T-helper 22 cell (primary cell): ENCODE results near the gene OSCP1.
"Not testable (repeated sequence)": the region's sequence is repeated elsewhere in the genome, so short reads cannot be mapped to it uniquely, and the experiment has no call there.

Experiments used
- DNase-seq: peaks from one replicate; pipeline ENCODE4 v3.0.0-alpha.2; 2020; ENCODE audit warnings: low read depth

OSCP1 gene

DNA sequence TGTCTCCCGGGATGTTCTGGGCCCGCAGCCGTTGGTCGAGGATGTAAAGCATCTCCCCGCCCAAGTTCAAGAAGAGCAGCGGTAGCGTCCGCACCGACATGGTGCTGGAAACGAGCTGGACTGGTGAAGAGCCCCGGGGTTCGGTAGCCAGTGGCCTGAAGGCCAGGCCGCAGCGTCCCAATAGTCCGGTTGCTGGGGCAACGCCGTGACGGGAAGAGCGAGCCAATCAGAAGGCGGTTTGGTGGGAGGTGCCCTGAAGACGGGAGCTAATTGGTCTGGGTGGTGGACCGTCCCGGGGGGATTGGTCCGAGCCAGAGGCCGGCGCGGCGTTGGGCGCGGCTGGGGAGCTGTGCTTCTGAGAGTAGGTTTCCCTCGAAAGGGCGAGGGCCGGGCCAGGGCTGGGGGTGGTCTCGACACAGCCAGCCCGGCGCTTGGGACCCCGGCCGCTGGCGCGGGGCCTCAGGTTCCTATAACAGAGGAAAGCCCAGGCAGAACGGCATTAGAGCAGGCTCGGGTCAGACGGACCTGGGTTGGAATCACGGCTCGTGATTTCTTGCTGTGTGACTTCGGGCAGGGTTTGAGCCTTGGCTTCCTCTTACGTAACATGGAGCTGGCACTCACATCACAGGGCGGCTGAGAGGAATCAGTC lies at the start of gene OSCP1:
Gene OSCP1 (minus strand): TSS at position 182 of the 649 bp plus-strand sequence. CDS start 82 bp downstream, at position 100.
- peak; percentile 78 for DNase-seq

DNA sequence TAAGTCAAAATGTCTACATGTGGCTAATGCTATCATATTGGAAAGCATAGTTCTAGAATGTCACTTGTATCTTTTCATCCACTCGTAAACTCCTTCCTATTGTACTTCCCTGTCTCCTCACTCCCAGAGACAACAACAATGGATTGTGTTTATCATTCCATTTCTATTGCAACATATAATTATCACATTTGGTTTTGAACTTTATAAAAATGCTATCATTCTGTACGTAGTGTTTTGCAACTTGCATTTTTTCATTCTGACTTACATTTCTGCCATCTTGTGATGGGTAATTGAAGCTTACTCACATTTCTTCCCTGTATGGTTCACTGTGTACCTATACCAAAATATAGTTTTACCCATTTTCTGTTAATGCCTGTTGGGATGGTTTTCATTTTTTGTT lies 47.0 kb upstream of the OSCP1 start:
- no peak for DNase-seq

DNA sequence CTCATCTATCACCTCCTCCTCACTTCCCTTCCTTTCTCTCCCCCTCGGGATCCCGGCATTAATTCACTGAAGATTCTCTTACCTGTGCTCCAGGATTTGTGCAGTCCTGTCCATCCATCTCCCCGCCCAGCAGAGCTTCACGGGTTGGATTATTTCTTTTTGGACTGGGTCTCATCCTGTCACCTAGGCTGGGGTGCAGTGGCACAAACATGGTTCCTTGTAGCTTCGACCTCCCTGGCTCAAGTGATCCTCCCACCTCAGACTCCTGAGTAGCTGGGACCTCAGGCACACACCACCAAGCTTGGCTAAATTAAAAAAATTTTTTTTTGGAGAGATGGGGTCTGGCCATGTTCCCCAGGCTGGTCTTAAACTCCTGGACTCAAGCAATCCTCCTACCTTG lies 44.7 kb upstream of the OSCP1 start:
- no peak for DNase-seq

DNA sequence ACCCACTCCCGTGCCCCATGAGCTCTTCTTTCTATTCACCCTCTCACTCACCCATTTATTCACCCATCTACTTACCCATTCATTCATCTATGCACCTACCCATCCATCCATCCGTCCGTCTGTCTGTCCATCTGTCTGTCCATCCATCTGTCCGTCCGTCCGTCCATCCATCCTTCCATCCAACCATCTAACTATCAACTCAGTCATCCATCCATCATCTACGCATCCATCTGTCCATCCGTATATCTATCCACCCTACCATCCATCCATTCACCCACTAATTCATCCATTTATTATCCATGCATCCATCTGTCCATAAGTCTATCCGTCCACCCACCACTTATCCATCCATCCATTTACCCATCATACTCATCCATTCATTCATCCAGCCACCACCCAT lies 43.3 kb upstream of the OSCP1 start:
- no peak for DNase-seq

- no peak for DNase-seq
Measured at GRCh38 chr1:36492491-36492890, 42.2 kb upstream of the OSCP1 start.

DNA sequence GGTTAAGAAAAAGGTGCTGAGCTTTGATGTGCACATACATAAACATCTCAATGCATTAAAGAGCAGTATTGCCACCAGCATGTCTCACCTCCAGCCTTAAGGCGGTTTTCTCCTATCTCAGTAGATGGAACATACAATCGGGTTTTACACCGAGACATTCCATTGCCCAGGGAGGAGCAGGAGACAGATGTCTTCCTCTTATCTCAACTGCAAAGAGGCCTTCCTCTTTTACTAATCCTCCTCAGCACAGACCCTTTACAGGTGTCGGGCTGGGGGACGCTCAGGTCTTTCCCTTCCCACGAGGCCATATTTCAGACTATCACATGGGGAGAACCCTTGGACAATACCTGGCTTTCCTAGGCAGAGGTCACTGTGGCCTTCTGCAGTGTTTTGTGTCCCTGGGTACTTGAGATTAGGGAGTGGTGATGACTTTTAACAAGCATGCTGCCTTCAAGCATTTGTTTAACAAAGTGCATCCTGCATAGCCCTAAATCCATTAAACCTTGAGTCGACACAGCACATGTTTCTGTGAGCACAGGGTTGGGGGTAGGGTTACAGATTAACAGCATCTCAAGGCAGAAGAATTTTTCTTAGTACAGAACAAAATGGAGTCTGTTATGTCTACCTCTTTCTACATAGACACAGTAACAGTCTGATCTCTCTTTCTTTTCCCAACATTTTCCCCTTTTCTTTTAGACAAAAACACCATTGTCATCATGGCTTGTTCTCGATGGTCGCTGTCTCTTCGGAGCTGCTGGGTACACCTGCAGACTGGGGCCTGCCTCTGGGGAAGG lies 39.2 kb upstream of the OSCP1 start:
- not testable (repeated sequence) for DNase-seq

GRCh38 chr1:36487906-36488305 lies 37.7 kb upstream of the OSCP1 start:
- no peak for DNase-seq

DNA sequence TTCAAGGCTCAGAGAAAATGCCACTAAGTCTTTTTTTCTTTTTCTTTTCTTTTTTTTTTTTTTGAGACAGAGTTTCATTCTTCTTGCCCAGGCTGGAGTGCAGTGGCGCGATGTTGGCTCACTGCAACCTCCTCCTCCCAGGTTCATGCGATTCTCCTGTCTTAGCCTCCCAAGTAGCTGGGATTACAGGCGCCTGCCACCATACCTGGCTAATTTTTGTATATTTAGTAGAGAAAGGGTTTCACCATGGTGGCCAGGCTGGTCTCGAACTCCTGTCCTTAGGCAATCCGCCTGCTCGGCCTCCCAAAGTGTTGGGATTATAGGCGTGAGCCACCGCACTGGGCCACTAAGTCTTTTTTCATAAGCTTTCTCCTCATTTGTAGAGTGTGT lies 37.1 kb upstream of the OSCP1 start:
- not testable (repeated sequence) for DNase-seq

DNA sequence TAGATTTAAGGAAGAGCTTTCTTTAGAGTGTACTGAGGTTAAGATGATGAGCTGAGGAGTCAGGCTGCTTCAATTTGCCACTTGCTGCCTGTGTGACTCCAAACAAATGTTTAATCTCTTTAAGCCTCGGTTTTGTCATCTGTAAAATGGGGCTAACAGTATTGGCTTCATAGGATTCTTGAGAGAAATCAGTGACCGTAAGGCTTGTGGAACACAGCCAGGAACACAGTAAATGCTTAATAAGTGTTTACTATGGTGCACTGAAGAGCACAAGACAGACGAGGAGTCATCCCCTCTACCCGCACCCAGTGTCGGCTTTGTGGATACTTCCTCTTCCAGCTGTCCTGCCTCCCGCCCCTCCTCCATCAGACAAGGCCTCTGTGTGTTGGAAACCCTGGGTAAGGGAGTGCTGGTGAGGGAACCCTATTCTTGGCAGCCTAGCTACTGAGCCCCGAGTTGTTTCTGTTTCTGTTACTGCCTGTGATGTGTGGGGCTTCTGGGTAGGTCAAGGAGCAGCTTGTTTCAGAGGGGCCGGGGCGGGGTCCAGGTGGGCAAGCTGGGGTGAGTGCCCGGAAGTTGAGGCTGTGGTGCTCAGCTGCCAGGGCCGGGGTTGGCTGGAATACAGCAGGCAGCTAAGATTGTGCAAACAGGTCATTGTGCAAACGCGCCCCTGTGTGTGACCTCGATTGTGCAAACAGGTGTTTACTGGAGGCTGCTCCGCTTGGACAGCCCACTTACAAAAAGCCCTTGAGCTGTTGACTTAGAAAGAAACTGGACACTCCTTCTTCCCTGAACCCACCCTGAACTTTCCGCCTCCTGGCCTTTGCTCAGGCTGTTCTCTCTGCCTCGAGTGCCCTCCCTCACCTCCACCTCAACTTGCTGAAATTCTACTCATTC lies 36.4 kb upstream of the OSCP1 start:
- DNase-seq = no peak

DNA sequence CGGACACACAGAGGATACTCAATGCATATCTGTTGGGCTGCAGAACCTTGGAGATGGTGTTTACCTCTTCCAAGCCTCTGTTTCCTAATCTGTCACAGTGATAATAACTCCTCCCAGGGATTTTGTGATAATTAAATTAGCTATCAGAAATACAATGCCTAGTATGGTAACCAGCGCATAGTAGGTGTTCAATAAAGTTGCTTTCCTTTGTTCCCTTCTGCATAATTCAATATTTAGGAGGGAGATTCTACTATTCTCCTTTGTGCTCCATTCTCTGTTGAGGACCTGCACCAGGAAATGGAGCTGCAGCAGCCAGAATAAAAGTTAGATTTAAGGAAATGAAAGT lies 35.8 kb upstream of the OSCP1 start:
- no peak for DNase-seq

GRCh38 chr1:36484099-36484498 lies 33.8 kb upstream of the OSCP1 start:
- DNase-seq = no peak

DNA sequence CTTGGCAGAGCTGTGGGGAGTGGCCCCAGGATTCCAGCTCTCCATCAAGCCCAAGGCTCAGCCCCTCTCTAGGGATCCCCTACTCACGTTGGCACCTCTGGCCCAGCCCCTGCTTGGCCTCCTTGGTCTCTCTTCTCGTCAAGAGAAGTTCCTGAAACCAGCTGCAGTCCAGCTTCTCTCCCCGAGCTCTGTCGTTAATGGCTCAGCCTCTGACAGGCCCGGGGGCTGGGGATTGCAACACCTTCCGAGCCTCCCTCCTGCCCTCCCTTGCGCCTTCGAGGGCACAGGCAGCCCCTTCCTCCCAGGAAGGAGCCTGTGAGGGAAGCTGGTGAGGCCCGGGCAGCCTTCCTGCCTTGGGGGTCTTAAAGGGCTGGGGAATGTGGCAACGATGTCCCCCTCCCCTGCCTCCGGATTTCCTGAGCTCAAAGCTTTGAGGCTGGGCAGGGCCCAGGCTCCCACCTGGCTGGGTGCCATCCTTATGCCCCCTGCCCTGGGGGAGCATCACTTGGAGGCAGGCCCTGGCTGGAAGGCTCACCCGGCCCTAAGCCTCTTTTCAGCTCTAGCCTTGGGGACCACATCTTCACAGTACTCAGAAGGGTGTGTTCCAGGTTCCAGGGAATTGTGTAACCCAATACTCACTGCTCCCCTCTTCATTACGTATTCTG lies 32.6 kb upstream of the OSCP1 start, which contains the start of gene CSF3R:
Gene CSF3R (minus strand): TSS at position 190 of the 665 bp plus-strand sequence. CDS start 3,417 bp downstream, outside the sequence.
- DNase-seq = no peak

DNA sequence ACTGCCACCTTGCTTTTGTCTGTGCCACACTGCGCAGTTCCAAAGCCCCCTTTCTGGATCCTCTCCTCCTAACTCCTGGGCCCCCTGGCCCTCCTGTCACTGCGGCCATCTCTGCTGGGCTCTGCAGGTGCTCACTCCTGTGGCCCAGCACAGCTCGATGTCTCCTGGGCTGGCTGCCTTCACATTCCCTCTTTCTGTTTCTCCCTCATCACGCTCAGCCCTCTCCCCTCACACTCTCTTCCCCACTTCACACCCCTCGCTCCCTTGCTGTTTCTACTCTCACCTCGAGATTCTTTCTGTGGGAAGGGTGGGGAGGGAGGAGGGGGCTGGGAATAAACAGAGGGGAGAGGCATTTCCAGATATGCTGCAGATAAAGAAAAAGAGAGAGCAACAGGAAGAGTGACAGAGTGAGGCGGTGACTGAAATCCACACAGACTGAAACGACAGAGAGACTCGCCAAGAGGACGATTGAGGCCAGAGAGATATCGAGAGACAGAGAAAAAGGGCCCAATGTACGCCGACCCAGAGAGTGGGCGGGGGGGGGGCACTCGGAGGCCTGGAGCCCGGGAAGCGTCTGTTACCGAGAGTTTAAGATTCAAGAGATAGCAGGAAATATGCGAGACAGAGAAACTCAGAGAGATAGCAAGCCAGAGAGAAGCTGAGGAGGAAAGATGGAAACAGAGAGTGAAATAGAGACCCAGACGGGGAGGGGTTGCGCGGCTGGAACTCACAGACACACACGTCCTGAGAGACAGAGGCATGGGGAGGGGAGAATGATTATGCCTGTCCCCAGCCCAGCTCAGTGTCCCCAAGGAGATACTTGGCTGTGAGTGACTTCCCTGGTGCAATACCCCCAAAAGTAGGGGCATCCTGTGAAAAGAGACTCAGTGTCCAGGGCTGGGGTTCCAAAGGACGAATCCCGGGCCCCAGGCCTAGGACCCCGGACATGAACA lies 31.8 kb upstream of the OSCP1 start:
- DNase-seq = no peak

- no peak for DNase-seq
Measured at GRCh38 chr1:36481091-36481490, 30.8 kb upstream of the OSCP1 start.

GRCh38 chr1:36480161-36480560 lies 29.9 kb upstream of the OSCP1 start:
- no peak for DNase-seq

DNA sequence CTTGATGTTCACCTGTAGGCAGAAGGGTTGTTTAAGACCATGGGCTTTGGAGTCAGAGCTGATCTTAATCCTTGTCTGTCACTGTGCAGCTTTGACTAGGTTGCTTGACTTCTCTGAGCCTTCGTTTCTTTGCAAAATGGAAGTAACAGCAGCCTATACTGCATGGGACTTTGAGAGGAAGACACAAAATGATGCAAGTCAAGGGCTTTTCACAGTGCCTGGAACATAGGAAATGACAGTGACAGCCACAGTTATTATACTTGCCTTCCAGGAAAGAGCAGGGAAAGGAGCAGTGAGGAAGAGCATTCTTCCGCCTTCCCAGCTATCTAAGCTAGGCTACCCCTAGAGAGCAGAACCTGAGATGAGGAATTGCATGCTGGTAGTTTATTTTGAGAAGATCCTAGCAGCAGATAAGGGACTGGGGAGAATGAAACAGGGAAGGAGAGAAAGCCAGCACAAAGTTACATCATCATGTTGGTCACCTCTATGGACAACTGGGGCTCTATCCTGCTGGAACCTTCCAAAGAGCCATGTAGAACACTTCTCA lies 29.3 kb upstream of the OSCP1 start:
- no peak for DNase-seq

DNA sequence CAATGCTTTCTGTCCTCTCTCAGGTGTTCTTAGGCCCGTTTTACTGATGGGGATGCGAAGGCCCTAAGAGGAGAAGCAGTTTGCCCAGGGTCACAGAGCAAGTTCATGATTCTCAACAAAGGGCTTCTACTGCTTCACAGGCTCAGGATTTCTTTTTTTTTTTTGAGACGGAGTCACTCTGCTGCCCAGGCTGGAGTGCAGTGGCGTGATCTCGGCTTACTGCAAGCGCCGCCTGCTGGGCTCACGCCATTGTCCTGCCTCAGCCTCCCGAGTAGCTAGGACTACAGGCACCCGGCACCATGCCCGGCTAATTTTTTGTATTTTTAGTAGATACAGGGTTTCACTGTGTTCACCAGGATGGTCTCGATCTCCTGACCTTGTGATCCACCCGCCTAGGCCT lies 27.4 kb upstream of the OSCP1 start:
- DNase-seq = not testable (repeated sequence)

DNA sequence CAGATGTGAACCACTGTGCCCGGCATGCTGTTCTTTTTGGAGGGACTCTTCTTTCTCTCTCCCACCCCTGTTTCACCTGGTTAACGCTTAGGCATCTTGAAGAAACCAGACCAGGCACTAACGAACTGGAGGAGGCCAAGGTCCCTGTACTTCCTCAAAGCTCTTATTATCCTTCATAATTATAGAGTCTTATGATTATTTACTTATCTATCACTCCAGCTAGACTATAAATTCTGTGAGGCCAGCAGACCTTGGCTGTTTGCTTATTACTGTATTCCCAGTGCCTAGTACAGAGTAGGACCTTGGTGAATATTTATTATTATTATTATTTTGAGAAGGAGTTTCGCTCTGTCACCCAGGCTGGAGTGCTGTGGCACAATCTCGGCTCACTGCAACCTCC lies 26.7 kb upstream of the OSCP1 start:
- no peak for DNase-seq

GRCh38 chr1:36475910-36476604 lies 25.8 kb upstream of the OSCP1 start:
- DNase-seq = no peak

DNA sequence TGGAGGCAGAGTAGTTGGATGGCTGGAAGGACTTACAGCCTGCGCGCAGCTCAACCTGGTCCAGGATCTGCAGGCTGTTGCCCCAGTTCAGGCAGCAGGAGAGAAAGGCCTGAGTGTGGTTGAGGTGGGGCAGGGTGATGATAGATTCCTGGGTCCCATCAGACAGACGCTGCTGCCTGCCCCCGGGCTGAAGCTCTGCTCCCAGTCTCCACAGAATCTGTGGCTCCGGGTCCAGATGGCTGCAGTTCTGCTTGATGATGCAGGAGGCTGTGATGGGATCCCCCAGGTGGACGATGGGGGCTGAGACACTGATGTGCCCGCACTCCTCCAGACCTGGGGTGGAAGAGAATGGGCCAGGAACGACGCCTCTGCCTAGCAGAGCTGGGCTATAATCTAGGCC lies 25.1 kb upstream of the OSCP1 start:
- DNase-seq = no peak
